Activated T-cell treated with anti-CD3 and anti-CD28 coated beads, Interleukin-2, amount 50 U/mL, for 24 hours (primary cell): Measurements from ENCODE around the gene SPRYD3.

Experiments used
- DNase-seq: peaks from one replicate; pipeline ENCODE4 v3.0.0-alpha.2; 2020
- H3K27ac Mint-ChIP-seq: 2 replicates; pipeline ENCODE4 v1.8.0; 2020; ENCODE audit warnings: mild to moderate bottlenecking, mixed read lengths
- H3K27me3 Mint-ChIP-seq: 2 replicates; pipeline ENCODE4 v1.8.0; 2020; ENCODE audit warnings: mixed read lengths
- H3K36me3 Mint-ChIP-seq: 2 replicates; pipeline ENCODE4 v1.8.0; 2020; ENCODE audit warnings: low read depth, mixed read lengths
- H3K4me1 Mint-ChIP-seq: 2 replicates; pipeline ENCODE4 v1.8.0; 2020; ENCODE audit warnings: low read depth, mixed read lengths
- H3K4me3 Mint-ChIP-seq: 2 replicates; pipeline ENCODE4 v1.8.0; 2020; ENCODE audit warnings: mild to moderate bottlenecking, moderate library complexity, mixed read lengths
- H3K9me3 Mint-ChIP-seq: 2 replicates; pipeline ENCODE4 v1.8.0; 2020; ENCODE audit warnings: mixed read lengths

Gene SPRYD3

DNA sequence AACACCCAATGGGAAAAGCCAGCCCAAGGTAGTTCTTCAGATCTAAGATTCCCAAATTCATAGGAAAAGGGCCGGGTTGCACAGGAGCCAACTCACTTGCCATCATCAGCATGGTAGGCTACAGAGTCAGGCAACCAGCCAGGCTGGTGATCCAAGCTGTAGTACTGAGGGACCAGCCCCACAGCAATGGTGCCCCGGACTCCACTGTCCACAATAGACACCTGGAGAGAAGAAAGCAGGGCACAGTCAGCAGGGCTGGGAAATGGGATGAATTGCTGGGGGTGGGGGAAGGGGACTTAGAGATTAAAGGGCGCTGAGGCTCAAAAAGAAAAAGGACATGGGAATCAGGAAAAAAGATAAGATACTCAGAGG, 4.2 kb downstream of the SPRYD3 start:
- H3K4me3 Mint-ChIP-seq, result no peak overlapping the region
- peaks cover 82% of the 10 kb centered on the region for H3K36me3 Mint-ChIP-seq
- H3K27ac Mint-ChIP-seq, result no peak overlapping the region
- peaks cover 41% of the 10 kb centered on the region for H3K4me1 Mint-ChIP-seq
- H3K27me3 Mint-ChIP-seq, result no peaks in the 10 kb centered on the region
- peak; percentile 12 for DNase-seq
- H3K9me3 Mint-ChIP-seq, result no peaks in the 10 kb centered on the region

DNA sequence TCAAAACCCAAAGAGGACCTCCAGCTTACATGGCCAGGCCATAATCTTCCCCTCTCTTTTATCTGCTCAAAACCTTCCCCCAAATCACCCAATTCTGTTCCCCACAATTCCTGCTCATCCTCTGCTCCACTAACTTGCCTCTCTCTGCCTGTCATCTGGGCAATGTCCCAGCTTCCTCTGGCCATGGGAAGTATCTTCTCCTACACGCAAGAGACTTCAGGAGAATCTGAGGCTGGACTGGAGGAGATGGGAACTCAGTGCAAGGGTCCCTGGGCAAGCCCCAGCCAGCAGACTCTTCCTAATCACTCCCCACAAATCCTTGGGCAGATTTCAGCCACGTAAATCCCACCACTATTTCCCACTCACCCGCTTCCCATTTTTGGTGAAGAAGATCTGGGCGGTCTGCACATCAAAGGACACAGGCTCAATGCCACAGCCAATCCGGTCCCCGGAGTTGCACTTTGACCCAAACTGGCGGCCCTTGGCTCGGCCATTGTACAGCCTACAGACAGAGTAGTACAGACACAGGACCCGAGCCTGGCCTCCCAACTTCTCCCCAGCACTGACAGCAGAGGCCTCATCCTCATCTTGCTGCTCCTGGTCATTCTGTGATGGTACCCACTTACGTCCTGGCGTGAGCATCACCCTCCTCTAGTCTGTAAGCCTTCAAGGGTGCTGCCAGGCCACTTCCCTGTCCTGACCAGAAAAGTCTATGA, 4.7 kb downstream of the SPRYD3 start:
- peak; percentile 24 for DNase-seq
- Mint-ChIP-seq H3K27ac (peak overlapping the region; percentile 38), H3K4me1 (peaks cover 36% of the 10 kb centered on the region), H3K9me3 (no peaks in the 10 kb centered on the region), H3K27me3 (no peaks in the 10 kb centered on the region), H3K36me3 (peaks cover 88% of the 10 kb centered on the region), H3K4me3 (no peak overlapping the region)

DNA sequence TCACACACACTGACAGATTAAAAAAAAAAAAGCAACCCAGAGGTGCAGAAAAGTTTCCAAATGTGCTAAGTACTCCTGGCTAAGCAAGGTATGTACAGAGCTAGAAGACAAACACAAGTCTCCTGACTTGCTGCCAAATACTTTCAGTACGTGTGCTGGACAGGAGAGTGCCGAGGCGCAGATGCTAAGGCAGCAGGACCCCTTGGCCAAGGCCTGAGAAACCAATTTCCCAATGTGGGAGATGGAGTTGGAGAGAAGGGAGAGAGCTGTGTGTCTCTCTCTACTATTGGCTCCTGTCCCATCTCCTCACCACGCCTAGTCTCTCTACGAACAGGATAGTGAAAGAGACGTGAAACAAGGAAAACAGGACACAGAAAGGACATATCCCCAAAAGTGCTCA, 5.3 kb downstream of the SPRYD3 start:
- Mint-ChIP-seq H3K36me3 (peaks cover 90% of the 10 kb centered on the region), H3K27ac (peak overlapping the region; percentile 4), H3K4me1 (peaks cover 36% of the 10 kb centered on the region), H3K4me3 (no peak overlapping the region), H3K27me3 (no peaks in the 10 kb centered on the region), H3K9me3 (no peaks in the 10 kb centered on the region)
- DNase-seq, result no peak

DNA sequence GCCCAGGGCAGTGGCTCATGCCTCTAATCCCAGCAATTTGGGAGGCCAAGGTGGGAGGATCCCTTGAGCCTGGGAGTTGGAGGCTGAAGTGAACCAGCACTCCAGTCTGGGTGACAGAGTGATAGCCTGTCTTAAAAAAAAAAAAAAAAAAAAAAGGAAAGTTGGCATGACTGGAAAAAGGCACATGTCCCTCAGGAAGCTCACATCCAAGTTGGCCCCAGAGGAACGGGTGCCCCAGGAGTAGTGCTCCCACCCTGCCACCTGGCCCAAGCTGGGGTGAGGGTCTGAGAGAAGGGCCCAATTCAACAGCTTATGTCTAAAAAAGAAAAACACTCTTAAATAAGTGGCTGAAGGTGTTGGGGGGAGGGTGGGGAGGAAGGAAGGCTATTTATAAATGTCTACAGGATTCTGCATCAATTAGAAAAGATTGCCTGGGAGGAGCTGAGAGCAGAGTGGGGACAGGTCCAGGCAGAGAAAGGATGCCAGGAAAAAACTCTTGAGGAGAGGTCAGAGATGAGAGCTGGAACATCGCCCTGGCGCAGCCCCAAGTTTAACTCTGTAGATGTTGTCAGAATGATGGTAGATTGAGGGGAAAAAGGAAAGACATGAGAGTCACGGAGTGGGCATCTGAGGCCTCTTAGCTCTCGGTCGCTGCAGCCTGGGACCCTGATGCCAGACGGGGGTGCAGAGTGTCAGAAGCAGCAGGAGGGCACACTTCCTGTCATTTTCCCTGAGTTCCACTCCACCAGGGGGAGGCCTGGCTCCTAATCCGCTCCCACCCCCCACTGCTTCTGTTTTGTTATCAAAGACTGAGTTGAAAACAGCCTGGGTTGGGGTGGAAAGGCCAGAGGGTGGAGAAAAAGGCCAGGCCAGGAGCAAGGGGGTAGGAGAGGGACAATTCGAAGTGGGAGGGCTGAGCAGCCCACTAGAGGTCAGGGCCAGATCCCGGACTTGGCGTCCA, 7.3 kb downstream of the SPRYD3 start:
- H3K4me1 Mint-ChIP-seq, result peaks cover 21% of the 10 kb centered on the region
- no peak for DNase-seq
- no peaks in the 10 kb centered on the region for H3K27me3 Mint-ChIP-seq
- H3K27ac Mint-ChIP-seq, result peak overlapping the region; percentile 85
- H3K36me3 Mint-ChIP-seq, result peaks cover 90% of the 10 kb centered on the region
- no peak overlapping the region for H3K4me3 Mint-ChIP-seq
- no peaks in the 10 kb centered on the region for H3K9me3 Mint-ChIP-seq

DNA sequence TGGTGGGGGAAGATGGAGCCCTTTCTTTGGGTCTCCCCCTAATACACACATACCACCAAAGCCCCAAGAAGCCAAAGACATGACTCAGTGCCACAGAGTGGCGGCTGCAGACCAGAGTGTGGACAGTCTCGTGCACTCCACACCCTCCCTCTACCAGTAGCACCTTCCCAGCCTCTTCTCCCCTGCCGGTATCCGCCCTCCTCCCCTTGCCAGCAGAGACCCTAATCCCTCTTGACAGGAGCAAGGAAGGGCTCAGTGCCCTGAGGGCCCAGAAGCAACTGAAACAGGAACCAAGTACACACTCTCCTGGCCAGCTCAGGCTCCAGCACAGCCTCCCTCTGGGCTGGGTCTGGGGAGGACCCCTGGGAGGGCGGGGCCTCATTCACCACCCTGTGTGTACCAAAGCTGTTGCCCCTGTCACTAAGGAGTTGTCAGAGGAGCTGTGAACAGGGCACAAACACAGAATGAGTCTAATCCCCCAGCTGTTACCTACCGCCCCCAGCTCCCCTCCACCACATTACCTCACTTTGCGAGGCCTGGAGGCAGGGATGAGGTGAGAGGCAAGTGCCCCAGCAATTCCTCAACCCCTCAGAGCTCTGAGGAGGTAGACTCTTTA, 8.2 kb downstream of the SPRYD3 start:
- H3K36me3 Mint-ChIP-seq, result peaks cover 88% of the 10 kb centered on the region
- H3K4me3 Mint-ChIP-seq, result no peak overlapping the region
- no peaks in the 10 kb centered on the region for H3K9me3 Mint-ChIP-seq
- peaks cover 20% of the 10 kb centered on the region for H3K4me1 Mint-ChIP-seq
- no peaks in the 10 kb centered on the region for H3K27me3 Mint-ChIP-seq
- peak overlapping the region; percentile 47 for H3K27ac Mint-ChIP-seq
- DNase-seq, result peak; percentile 25

DNA sequence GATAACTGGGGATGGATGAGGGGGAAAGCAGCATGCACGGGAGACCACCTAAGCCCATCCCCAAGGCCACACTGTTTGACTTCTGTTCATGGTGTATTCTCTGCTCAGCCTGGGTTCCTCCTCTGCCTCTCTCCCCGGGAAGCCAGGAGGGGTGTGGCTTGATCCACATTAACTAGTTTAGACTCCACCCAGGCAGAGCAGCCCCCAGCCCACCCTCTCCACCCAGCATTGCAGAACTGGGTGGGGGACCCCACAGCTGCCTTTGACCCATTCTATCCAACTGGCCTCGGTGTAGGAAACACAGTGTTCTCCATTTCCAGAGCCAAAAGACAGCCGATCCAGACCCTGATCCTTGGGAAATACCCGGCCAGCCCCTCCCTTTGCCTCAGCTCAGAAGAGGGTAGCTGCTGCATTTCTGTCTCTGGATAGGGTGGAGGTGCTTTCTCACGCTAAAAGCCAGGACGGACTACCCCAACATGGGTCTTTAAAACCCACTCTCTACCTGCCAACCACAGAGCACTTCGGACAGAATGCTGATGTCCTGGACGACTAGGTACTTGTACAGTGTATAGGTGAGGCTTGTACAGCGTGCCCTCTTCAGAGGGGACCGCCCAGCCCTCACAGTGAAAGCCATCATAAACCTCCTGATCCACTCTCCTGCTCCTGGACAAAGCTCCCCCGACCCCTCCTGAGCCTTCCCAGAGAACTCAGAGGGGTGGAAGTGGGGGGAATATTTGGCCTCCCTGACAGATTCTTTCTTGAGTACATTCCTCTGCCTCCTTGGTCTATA, 9.4 kb downstream of the SPRYD3 start:
- Mint-ChIP-seq H3K36me3 (peaks cover 88% of the 10 kb centered on the region), H3K27ac (peak overlapping the region; percentile 62), H3K9me3 (no peaks in the 10 kb centered on the region), H3K4me3 (no peak overlapping the region), H3K4me1 (peaks cover 22% of the 10 kb centered on the region), H3K27me3 (no peaks in the 10 kb centered on the region)
- DNase-seq, result no peak

DNA sequence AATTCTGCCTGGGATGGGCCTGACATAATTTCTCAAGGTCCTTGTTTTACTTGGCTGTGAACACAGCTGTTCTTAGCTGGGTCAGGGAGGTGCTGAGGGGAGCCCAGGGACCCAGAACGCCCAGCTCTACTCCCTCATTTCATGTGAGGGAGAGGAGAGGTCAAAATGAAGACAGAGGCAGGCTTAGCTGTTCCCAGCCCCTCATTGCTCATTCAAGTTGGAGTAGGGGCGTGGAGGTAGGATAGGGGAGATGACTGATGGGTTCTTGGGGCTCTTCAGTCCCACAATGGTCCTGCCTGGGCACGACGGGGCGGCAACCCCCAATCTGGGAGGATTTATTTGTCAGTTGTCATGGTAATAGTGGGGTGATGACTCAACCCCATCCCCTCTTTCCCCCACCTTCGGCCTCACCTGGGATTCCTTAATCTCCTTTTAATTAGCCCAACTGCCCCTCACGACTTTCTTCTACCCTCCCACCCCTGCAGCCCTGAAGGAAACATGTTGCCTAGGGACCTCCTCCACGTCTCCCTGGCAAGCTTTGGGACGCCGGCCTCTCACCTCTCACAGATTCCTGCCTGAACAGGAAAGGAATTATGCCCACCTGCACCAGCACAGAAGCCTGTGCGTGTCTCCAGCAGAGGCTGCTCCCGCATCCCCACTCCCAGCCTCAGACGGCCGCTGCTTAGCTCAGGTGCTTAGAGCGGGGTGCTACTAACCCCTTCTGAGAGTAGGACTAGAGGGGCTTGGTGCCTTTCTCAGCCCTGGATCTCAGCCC, 10.2 kb downstream of the SPRYD3 start:
- Mint-ChIP-seq H3K27ac (peak overlapping the region; percentile 79), H3K4me3 (no peak overlapping the region), H3K4me1 (peaks cover 21% of the 10 kb centered on the region), H3K36me3 (peaks cover 86% of the 10 kb centered on the region), H3K27me3 (no peaks in the 10 kb centered on the region), H3K9me3 (no peaks in the 10 kb centered on the region)
- peak; percentile 12 for DNase-seq

DNA sequence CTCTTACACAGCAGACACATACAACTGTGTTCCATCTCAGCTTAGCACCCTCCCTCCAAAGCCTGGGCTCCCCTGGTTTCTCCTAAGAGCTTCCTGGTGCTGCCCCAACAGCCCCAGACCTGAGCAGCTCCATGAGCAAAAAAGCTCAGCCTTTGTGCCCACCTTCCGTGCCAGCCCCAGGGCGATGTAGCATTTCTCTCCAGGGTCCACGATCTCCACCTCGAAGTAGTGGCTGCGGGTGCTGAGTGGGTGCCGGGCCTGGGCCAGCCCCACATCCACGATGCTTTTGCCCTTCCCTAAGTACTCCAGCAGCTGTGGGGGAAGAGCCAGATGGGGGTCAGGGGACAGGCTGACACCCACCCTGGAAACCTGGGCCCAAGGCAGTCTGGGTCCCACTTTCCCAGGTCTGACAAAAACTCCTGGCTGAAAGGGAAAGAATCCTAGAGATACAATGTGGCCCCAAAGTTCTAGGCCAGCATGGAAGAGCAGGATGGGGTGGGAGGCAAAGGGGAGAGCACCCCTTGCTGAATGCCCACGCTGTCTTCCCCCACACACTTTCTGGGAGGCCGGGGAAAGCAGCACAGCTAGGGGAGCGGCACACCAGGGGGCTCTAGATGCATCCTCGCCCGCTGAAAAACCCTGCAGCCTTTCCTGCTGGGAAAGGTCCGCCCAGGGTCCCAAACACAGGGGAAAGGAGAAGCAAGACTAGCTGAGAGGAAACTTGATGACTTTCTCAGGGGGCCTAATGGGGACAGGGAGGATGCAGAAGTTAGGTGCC, 11.0 kb downstream of the SPRYD3 start:
- Mint-ChIP-seq H3K27ac (peak overlapping the region; percentile 79), H3K36me3 (peaks cover 87% of the 10 kb centered on the region), H3K27me3 (no peaks in the 10 kb centered on the region), H3K4me3 (no peak overlapping the region), H3K4me1 (peaks cover 19% of the 10 kb centered on the region), H3K9me3 (no peaks in the 10 kb centered on the region)
- DNase-seq, result peak; percentile 17

DNA sequence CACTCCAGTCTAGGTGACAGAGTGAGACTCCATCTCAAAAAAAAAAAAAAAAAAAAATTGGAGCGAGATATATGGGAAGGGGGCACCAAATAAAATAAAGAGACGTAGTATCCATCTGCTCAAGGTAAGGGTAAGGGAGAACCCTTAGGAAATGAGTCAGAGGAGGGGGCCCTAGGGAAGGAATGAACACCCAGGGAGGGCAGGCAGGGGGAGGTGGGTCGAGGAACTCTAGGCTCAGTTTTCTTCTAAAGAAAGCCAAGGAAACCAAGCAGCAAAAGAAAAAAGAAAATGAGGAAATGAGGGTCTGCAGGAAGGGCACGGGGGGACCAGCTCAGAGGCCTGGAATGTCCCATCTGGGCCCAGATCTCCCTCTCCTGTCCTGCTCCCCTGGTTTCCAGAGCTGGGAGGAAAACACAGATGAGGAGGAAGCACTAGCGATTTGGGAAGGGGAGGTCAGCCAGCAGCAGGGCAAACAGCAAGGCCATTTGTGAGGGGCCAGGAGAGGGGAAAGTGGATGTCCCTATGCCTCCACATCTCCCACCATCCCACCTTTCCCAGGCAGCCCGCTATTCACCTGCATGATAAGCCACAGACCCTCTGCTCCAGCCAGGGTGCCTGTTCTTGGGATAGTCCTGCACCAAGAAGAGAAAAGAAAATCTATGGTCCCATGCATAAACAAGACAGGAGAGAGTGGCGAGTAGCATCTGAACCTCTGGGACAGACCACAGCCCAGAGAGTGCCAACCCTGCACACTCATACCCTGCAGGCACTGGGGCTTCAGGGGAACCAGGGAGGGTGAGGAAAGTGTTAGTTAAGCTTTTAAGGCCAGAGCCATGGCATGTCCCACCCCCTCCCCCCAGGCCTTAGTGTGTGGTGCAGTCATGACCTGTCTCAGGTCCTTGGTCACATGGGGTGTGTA, 11.9 kb downstream of the SPRYD3 start:
- Mint-ChIP-seq H3K27ac (peak overlapping the region; percentile 79), H3K36me3 (peaks cover 81% of the 10 kb centered on the region), H3K9me3 (no peaks in the 10 kb centered on the region), H3K27me3 (no peaks in the 10 kb centered on the region), H3K4me1 (peaks cover 15% of the 10 kb centered on the region), H3K4me3 (no peak overlapping the region)
- peak; percentile 23 for DNase-seq

DNA sequence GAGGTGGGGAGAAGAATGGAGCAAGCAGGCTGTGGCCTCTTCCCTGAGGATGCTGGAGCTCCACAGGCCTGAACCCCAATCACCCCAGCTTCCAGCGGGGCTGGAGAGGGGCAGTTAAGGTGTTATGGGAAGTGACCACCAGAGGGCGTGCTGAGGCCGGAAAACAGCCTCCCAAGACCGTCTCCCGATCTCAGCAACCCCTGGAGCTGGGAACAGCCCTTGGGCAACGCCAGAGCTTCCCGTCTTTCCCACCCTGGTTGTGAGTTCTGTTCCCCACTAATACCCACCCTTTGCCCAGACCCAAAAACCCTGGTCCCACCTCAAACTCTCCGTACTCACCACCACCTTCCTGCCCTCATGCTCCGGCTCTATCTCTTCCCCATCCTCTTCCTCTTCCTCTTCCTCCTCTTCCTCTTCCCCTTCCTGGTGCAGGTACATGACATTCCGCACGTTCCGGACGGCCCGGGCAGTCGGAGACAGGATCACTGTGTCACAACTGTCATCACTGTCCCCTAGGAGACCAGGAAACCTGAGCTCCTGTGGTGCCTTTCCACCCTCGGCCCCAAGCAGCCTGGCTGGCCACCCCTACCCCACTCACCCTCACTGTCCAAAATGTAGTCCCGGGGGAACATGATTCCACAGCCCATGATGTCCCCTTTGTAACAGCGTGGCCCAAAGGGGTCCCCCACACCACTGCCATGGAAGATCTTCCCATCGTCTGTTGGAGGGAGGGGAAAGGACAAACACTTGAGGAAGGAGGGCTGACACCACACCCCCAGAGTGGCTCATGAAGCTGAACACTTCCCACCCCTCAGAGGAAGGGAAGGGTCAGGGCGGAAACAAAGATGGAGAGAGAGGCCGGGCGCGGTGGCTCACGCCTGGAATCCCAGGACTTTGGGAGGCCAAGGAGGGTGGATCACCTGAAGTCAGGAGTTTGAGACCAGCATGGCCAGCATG, 12.9 kb downstream of the SPRYD3 start:
- H3K4me1 Mint-ChIP-seq, result peaks cover 12% of the 10 kb centered on the region

DNA sequence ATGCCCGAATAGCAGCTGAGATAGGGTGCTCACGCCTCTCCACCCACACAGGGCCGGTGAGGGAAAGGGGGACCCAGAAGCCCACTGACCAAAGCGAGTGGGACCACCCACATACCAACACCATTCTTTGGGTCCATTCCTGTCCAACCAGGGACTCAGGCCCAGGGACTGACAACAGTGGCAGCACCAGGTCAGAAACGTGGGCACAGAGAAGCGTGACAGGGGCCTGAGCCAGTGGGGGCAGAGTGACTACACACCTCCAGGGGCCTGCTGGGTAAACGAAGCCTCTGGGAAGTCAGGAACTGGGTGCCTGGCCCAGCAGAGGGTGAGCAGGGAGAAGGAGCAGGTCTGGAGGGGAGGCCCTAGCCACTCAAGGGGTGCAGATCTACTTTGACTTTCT, 13.7 kb downstream of the SPRYD3 start:
- H3K27ac Mint-ChIP-seq, result no peak overlapping the region
- H3K36me3 Mint-ChIP-seq, result peaks cover 63% of the 10 kb centered on the region
- DNase-seq, result peak; percentile 28
- H3K4me1 Mint-ChIP-seq, result peaks cover 10% of the 10 kb centered on the region
- no peaks in the 10 kb centered on the region for H3K27me3 Mint-ChIP-seq
- H3K4me3 Mint-ChIP-seq, result no peak overlapping the region
- no peaks in the 10 kb centered on the region for H3K9me3 Mint-ChIP-seq

More for the DNA sequence above, 12.9 kb downstream of the SPRYD3 start:
- DNase-seq, result peak; percentile 78
- Mint-ChIP-seq H3K27me3 (no peaks in the 10 kb centered on the region), H3K27ac (peak overlapping the region; percentile 71), H3K9me3 (no peaks in the 10 kb centered on the region), H3K36me3 (peaks cover 71% of the 10 kb centered on the region), H3K4me3 (no peak overlapping the region)
